ENCODE results near the gene IGF2BP3. TPM values are rescaled to one million over a fixed set of nuclear protein-coding genes. Genes with fewer than 3 reads are reported as not detected.

The IGF2BP3 gene
- total and polyA plus RNA-seq, 10 of the 15 experiments (the other 5 are each of a cell fraction or from before 2014, with no cell fraction given): 4.6 to 61.2 (median 36.9) TPM

- TF ChIP-seq IRF5 (IDR thresholded peaks at IDR 0.05; ENCODE audit: borderline replicate concordance): no peak
- peak; percentile 96 for TF ChIP-seq NR2C1 (IDR thresholded peaks at IDR 0.05)
- peak; percentile 46 for TF ChIP-seq SP1 (IDR thresholded peaks at IDR 0.05; ENCODE audit: low read depth, low read length)
- no peak for TF ChIP-seq MYC (IDR thresholded peaks at IDR 0.05; ENCODE audit: insufficient read depth, insufficient read length, insufficient replicate concordance, low read length, severe bottlenecking)
- no peak for TF ChIP-seq MYB (IDR thresholded peaks at IDR 0.05; ENCODE audit: borderline replicate concordance, low read depth, low read length)
- TF ChIP-seq NRF1 (conservative IDR thresholded peaks at IDR 0.05; ENCODE audit: low read depth, low read length): peak; percentile 42
- no peak for TF ChIP-seq ZZZ3 (IDR thresholded peaks at IDR 0.05; ENCODE audit: control insufficient read depth, insufficient read length, low read depth)
- TF ChIP-seq POLR2AphosphoS2 (IDR thresholded peaks at IDR 0.05; ENCODE audit: low read depth, low read length): peak; percentile 74; the same call in 1 of the 2 replicates
- TF ChIP-seq RUNX3 (IDR thresholded peaks at IDR 0.05; ENCODE audit: low read length): peak; percentile 38; the same call in 1 of the 2 replicates
- no peak for TF ChIP-seq NFYB (IDR thresholded peaks at IDR 0.05; ENCODE audit: insufficient read depth, low read depth, low read length)
- no peak for TF ChIP-seq MEF2A (IDR thresholded peaks at IDR 0.05; ENCODE audit: insufficient read depth, low read depth, low read length)
- no peak for TF ChIP-seq ESRRA (IDR thresholded peaks at IDR 0.05; ENCODE audit: low read length)
- peak; percentile 65; the same call in 1 of the 2 replicates for TF ChIP-seq DPF2 (IDR thresholded peaks at IDR 0.05)
- TF ChIP-seq EZH2 (IDR thresholded peaks at IDR 0.05; ENCODE audit: borderline replicate concordance, control insufficient read depth, low read depth, low read length): no peak
- TF ChIP-seq EGR1 (IDR thresholded peaks at IDR 0.05; ENCODE audit: borderline replicate concordance in 1 of 2, low read depth in 2 of 2, low read length in 2 of 2): peak in 1 of 2 experiments; percentile 91; a peak in 2 of 3 replicates
- TF ChIP-seq CBFB (IDR thresholded peaks at IDR 0.05; ENCODE audit: low read depth): peak; percentile 64; the same call in 1 of the 2 replicates
- TF ChIP-seq CTCF (IDR thresholded peaks at IDR 0.05 in 2 of 3, conservative IDR thresholded peaks at IDR 0.05 in 1 of 3; ENCODE audit: control insufficient read depth in 2 of 3, extremely low read depth in 1 of 3, insufficient read depth in 1 of 3, low read depth in 3 of 3, low read length in 3 of 3): no peak
- TF ChIP-seq SUPT20H (IDR thresholded peaks at IDR 0.05; ENCODE audit: borderline replicate concordance, control insufficient read depth, low read depth, low read length): no peak
- TF ChIP-seq POLR2A (IDR thresholded peaks at IDR 0.05; ENCODE audit: low read depth, low read length): peak; percentile 97
- TF ChIP-seq PRDM15 (CRISPR knock-in tag; IDR thresholded peaks at IDR 0.05): no peak
- TF ChIP-seq NR2C2 (IDR thresholded peaks at IDR 0.05; ENCODE audit: borderline replicate concordance, control insufficient read depth, insufficient read length, low read depth): peak; percentile 71
- no peak for TF ChIP-seq IRF4 (IDR thresholded peaks at IDR 0.05; ENCODE audit: low read depth, low read length)
- TF ChIP-seq IKZF2 (IDR thresholded peaks at IDR 0.05): no peak; a peak in 1 of 4 replicates
Measured at GRCh38 chr7:23298885-23299769, 171.2 kb downstream of the IGF2BP3 start, which contains the start of gene MALSU1 (continued).

Measured in GM12878 (cell line).